Astrocyte (in vitro differentiated cells and primary cell): Measurements from ENCODE around the gene OTUD5.

ENCODE experiments used
- EZH2 ChIP-seq: IDR thresholded peaks from 2 replicates; pipeline ENCODE4 v1.6.1; 2012; ENCODE audit warnings: mild to moderate bottlenecking, low read length, inconsistent platforms; ENCODE audit not compliant: insufficient read depth
- TF ChIP-seq, protein P1 (sequence below): IDR thresholded peaks from 2 replicates; pipeline ENCODE4 v1.5.1; 2011; ENCODE audit warnings: low read depth, mild to moderate bottlenecking, inconsistent platforms, low read length, moderate library complexity; ENCODE audit not compliant: insufficient read depth

DNA sequence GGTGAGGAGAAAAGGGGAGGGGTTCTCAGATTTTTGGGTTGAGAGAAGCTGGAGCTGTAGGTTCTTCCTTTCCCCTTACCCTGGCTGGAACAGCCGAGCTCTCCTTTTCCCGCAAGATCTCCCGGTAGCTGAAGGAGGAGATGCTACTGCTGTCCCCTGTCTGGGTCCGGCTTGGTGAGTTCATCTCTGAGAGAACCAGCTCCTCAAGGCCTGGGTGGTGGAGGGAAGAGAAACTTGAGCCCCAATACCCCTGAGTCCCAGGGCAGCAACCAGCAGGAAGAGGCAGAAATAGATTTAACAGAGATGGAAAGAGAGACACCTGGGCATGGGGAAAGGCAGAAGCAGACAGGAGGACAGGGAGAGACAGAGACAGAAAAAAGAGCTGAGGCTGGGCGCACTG lies 20.8 kb upstream of the OTUD5 start:
- TF ChIP-seq, protein P1, sequence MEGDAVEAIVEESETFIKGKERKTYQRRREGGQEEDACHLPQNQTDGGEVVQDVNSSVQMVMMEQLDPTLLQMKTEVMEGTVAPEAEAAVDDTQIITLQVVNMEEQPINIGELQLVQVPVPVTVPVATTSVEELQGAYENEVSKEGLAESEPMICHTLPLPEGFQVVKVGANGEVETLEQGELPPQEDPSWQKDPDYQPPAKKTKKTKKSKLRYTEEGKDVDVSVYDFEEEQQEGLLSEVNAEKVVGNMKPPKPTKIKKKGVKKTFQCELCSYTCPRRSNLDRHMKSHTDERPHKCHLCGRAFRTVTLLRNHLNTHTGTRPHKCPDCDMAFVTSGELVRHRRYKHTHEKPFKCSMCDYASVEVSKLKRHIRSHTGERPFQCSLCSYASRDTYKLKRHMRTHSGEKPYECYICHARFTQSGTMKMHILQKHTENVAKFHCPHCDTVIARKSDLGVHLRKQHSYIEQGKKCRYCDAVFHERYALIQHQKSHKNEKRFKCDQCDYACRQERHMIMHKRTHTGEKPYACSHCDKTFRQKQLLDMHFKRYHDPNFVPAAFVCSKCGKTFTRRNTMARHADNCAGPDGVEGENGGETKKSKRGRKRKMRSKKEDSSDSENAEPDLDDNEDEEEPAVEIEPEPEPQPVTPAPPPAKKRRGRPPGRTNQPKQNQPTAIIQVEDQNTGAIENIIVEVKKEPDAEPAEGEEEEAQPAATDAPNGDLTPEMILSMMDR: no peak
- TF ChIP-seq EZH2: no peak
